ENCODE results near the gene TMPRSS5.
"Not testable (repeated sequence)": the region's sequence is repeated elsewhere in the genome, so short reads cannot be mapped to it uniquely, and the experiment has no call there.

The TMPRSS5 gene

DNA sequence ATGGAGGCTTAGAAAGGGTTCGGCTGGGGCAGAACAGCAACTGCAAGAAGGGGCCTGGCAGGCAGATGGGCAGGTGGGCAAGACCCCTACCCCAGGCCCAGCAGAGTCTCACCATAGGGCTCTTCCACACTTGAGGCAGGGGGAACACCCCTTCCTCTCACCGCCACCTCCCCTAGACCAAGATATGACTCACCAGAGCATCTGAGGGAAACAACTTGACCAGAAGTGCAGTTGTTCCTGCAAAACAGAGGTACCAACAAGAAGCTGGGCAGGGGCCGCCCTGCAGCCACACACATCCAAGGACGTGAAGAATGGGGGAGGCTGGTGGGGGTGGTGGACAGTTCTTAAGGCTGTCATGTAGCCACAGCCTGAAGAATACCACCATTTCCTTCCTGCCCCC lies 10.9 kb downstream of the TMPRSS5 start:
- DNase-seq = no peak

DNA sequence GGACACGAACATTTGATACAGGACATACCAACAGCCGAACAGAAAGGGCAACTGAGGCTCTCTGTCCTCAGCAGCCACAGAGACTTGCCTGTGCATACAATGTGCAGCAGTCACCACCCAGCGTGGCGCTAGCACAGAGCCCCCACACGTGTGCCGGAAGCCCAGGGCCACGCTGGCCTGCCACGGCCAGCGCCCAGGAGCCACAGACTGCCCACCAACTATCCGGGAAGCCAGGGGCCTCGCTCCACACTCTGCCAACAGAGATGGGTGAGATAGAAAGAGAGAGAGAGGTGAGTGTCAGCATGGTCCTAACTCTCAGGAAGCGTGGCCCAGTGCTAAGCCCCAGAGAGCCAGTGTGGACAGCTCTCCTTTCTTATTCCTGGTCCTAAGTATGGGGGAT lies 11.7 kb downstream of the TMPRSS5 start:
- no peak for DNase-seq

DNA sequence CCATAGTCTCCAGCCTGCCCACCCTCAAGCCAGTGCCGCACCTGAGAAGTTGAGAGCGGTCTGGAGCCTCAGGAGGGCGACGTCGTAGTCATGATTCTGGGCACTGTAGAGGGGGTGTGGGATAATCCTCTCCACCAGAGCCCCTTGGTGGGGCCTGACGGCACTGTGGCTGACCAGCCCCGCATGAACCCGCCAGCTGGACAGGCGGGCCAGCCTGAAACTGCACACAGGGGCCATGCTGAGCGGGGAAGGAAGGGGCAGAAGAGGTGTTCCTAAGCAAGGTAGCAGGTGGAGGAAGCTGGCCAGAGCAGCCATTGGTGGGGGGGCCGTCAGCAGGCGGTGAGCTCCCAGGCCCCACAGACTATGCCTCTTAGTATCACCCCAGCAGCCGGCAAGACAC lies 13.1 kb downstream of the TMPRSS5 start:
- DNase-seq = no peak

DNA sequence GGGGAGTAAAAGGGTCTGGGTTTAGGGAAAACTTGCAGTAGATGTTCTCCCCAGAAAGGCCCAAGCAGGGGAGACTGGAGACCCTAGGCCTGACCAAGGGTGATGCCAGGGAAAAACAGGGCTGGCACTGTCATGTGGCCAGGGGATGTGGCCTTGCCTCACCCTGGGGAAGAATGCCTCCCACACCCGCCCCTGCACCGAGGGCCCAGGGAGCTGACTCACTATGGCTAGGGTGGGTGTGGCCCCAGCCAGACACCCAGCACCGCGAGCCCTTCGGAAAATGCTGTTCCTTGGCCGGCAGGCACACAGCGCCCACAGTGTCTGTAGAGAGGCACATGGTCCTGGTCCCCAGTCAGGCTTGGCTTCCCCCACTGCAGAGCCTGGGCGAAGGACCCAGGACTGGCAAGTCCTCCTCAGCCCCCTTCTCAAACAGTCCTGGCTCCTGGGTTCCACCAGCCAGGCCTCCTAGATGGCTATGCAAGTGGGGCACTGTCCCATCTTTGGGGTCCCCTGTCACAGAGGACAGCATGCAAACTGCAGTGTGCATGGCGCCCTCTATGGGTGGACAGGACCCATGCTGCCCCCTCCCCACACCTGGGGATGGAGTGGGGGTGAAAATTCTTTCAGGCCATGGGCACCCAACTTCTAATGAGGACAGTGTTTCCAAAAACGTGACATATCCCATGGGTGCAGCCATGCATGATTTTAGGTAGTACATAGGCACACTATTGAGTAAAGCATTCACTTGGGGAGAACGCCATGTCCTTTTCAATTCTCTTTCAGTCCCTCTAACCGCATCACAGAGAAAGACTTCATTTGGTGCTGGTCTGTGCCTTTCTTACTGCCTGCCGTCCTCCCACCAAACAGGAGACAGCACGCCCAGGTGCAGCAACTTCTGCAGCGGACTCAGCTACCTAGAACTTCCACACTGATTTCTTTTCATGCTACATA lies 15.2 kb downstream of the TMPRSS5 start:
- no peak for DNase-seq

DNA sequence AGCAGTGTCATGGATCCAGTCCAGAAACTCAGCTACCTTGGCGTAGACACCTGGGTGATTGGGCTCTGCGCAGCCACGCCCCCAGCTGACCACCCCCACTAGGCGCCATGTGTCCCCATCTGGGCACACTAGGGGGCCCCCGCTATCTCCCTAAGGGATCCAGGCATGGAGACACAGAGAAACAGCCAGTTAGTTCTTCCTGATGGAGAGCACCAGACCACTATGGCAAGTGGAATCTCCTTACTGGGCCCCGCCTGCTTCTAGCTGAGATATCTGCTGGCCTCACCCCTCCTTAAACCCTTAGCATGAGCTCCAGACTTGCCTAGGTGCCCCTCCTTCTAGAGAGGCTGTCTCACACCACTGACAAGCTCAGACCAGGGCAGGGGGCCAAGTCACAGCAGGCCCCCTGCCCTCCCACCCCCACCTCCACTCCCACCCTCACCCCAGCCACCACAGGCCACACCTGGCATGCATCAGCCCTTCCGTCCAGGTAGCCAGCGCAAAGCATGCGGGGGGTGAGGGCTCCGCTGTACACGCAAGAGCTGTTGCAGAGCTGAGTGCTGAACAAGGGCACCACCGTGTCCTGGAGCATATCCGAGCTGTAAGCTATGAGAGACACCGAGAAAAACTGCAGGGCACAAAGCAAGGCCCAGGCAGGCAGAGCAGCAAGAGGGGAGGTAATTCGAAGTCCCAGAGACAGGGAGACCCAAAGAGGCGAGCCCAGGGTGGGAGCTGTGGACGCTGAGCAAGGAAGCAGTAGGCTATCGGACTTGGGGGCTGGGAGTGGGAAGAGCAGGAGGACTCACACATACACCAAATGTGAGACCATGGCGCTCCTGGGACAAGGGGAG lies 16.1 kb downstream of the TMPRSS5 start:
- no peak for DNase-seq

DNA sequence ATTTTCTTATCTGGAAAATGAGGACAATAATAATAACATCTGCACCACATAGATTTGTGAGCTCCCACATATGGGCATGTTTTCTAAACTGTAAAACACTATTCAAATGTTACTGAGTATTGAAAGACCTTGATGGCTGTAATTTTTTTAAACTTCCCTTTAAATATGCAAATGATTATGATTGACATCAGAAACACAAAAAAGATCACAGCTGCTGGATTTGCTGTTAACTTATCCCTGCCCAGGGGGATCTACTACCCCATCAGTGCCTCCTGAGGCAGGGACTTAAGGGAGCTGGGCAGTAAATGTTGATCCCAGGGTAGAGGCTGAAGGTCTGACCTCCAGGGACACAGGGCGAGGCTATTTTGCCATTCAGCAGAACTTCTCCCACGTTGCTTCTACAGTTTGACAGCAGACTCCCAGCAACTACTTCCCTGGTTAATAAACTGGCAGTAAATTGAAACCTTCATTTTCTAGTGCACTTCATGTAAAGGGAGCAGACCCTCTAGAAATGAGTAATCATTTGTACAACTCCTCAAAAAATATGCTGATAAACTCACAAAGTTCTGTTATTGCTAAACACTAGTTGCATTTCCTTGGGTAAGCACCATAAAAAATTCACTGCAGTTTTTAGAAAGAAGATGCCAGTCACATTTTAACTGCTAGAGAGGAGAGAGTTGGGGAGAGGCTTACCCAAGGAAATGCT lies 20.3 kb downstream of the TMPRSS5 start:
- no peak for DNase-seq

DNA sequence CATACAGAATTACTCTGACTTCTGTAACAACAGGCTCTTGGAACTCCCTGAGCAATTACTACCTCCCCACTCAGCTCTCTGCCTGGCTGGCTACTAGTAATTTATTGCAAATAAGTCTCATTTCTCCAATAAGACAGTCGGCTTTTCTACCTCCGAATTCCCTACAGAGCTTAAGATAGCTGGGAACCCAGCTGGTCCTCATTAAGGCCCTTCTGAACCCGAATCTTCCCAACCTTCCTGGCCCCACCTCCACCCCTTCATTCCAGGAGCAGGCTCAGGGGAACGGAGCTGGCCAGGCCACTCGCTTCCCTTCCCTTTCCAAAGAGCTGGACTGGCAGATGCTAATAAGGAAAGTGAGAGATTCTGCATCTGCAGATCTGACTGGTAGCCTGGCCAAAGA lies 21.6 kb downstream of the TMPRSS5 start:
- no peak for DNase-seq

DNA sequence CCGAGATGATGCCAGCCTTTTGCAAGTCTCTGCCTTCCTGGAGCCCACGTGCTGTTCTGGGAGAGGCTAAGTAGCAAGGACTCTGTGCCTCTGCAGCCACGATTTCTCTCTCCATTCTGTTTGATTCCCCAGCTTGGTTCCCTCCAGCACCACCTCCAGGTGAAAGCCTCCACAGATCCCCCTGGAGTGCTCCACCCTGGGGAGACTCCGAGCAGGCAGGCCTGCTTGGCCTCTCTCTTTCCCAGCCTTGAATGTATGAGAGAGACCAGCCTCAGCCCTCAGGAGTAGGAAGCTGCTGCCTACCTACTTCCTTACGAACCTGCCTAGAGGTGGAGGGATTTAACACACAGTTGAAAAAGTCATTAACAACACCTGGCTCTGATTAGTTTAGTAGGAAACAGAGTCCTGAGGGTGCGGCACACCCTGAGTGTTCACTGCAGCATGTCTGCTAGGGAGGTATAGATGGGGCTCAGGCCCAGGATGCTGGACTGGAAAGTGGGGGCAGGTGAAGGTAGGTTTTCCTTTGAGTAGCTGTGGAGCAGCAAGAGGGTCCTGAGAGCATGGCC lies 22.5 kb downstream of the TMPRSS5 start:
- no peak for DNase-seq

DNA sequence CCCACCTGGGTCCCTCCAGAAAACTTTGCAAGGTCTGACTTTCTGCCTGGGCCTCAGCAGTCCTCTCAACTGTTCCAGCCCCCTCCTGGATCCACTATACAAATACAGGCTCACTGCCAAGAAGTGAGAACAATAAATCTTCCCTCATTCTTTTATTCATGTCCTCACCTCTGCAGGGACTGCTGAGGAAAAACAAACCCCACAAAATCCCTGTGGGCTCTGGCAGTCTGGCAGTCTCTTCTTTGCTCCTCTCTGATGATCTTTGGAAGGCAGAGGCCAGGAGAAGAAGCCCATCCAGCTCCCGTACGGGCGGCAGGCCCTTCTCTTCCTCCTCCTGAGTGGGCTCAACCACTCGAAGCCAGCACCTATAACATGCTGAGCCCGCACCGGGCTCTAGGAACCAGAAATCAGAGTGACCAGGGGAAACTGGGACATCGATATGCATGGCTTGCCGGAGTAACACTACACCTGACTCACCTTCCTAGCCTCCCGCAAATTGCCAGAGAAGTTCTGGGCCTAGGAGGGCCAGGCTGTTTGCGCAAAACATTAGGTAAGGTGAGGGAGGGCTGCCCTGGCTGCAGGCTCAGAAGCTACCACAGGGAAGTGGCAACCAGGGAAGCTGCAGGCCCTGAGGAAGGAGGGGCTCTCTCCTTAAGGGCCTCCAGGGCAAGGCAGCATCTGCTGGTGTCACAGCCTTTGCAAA lies 24.2 kb downstream of the TMPRSS5 start:
- DNase-seq = no peak

DNA sequence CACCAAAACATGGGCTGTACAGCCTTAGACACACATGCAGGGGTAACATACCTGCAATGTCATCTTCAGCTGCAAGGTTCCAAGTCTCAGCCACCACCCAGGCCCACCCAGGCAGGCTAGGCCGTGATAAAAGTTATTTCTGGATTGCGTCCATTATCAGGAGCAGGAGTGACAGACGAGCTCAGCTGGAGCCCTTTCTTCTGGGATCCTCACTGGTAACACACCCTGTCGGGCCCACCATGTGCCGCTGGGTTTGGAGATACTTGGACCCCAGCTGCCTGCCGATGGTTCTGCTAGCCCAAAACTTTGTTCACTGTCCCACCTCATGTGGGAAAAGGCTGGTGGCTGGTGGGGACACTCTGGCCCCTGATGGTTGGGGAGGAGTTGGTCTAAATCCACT lies 24.8 kb downstream of the TMPRSS5 start:
- no peak for DNase-seq

DNA sequence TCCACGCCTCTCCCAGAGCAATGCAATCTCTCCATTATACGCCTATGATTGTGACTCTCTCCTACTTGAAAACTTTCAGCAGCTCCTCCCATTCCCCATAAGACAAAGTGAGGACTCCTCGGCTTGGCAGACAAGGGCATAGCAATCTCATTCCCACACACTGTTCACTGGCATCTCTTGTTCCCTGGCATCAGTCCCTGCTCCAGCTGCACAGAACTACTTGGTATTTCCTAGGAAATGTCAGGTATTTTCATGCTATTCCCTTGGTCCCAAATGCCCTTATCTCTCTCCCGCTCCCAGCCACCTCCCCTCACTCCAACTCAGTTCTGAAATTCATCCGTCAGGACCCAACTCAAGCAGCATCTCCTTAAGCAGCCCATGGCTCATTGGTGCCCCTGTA lies 28.4 kb downstream of the TMPRSS5 start:
- no peak for DNase-seq

DNA sequence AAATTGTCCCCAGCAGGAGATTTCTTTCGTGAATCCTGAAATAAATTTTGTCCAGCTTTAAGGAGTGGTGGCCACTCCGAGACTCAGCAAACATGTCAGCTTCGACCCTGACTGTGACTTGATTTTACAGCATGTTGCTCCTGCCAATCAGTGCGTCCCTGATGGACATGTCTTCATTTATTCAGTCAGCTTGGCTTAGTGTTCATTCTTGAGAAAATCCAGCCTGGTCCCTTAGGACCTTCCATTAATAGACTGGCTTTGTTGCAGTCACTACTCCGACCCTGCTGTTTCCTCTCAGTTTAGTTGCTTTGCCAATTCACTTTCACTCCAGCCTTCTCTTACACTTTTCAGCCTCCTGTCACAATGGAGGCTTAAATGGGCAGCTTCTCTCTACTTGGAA lies 30.5 kb downstream of the TMPRSS5 start:
- no peak for DNase-seq

DNA sequence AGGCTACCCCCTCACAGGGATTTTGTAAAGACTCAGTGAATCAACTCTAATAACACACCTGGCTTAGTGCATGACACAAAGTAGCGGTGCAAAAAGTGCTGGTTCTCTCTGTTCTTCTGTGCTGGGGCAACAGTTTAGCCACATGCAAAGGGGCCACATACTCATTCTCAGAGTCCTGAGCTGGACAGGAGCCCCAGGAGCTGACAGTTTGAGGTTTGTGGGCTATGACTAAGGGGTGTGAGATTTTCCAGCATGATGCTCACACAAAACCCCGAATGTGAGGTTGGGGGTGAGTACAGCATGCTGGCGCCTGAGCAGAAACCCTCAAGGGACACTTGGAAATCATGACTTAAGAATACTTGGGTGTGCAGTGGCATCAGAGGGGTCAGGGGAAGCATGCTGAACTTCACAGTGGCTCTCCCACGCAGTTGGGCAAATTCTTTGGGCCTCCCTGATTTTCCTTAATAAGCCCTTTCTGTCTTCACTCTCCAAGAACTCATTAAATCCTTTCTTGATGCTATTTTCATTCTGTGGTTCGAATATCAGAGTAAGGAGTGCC lies 31.0 kb downstream of the TMPRSS5 start:
- no peak for DNase-seq

DNA sequence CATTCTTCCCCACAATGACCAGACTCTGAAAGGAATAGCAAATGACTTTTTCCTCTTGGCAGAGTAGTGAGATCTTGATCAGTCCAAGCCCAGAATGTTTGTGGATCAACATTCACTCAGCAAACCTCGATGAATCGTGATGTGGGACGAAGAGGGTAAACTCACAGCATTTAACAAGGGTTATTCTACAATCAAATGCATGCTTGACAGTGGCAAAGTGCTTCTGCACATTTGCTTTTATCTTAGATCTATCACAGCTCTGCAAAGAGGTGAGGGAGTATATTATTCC lies 31.8 kb downstream of the TMPRSS5 start:
- DNase-seq = no peak

DNA sequence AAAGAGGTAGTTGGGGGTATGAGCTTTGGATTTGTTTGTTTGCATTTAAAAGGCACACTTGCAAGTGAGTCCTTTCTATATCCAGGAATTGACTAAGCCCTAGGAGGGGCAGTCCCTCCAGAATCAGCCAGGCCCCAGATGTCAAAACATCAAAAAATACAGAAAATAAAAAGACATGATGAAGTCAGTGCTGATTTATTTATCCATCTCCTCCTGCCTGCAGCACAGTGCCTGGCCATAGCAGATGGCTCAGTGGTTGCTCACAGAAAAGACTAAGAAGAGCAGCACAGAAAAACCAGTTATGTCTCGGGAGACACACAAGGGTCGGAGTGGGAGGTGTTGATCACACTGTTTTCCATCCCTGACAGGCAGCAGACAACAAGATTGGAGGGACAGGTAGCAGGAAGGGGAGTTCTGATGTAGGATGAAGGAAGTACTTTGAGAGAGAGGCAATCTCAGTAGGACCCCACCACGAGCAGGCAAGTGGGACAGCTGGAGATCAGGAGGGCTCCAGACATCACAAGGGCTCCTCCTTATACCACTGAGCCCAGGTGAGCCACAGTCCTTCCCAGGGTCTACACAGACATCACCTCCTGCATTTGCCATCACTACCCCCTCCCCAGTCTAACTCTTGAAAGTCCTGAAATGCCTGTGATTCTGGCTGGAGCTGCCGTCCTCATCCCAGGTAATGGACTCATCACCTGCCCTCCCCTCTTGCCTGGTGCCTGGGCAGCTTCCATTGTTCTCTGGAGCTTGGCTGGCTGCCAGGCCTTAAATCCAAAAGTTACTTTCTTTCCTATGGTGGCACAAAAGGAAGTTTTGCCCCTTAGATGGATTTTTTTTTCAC lies 32.3 kb downstream of the TMPRSS5 start:
- DNase-seq = no peak

DNA sequence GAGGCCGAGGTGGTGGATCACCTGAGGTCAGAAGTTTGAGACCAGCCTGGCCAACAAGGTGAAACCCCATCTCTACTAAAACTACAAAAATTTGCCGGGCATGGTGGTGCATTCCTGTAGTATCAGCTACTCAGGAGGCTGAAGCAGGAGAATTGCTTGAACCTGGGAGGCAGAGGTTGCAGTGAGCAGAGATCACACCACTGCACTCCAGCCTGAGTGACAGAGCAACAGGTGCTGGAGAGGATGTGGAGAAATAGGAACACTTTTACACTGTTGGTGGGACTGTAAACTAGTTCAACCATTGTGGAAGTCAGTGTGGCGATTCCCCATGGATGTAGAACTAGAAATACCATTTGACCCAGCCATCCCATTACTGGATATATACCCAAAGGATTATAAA lies 34.2 kb downstream of the TMPRSS5 start:
- not testable (repeated sequence) for DNase-seq

DNA sequence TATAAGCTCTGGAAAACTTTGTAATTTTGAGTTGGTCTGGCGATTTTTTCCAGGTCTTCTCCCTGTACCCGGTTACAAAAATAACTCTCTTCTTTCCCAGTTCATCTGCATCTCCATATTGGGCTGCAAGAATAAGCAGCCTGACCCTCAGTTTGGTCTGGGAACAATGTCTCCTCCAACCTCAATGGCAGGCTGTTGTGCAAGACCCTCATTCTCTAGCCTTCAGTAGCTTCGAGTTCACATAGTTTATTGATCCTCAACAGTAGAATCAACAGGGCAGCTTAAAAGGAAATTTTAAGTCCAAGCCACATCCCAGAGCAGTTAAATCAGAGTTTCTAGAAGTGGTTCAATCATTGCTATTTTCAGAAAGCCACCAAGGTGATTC lies 35.3 kb downstream of the TMPRSS5 start:
- no peak for DNase-seq

DNA sequence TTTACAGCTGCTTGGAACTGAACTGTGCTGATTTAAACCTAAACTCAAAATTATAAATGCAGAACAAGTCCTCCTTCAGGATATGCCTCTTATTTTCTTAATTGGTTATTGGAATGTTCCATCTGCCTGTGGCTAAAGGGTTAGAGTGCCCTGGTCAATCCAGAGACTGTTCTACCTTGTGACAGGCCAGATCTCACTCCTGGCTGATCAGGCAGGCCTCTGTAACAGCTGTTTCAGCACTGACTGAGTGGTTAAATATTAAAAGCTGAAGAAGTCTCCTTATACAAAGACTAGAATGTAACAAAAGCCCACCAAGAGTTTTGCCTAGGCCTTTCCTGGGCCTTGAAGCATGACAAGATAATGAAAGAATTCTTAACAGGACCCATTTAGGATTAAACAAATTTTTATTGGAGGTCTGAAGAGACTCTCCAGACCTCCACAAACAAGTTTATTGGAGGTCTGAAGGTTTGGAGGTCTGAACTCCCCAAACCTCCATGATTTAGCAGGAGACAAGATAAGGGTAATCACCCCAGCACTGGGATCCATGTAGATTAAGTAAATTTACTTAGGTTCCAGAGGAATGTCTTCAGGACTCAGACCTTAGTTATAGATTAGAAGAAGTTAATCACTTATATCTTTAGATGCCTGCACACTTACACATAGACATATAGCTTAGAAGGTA lies 35.8 kb downstream of the TMPRSS5 start:
- no peak for DNase-seq

DNA sequence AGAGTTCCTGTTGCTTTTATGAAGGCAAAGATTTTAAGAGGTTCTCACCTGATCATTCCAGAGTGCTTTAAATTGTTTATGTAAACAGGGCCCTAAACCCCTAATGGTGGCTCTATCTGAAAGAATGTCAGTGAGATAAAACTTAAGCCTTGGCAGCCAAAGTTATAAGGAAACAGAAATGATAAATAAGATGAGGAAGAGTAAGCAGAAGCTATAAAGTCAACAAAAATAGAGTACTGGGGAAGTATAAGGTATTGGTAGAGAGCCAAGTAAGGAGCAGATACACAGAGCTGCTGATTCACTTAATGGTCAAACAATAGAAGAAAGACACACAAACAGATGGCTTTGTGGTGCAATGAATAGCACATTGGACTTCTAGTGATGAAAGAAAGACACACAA lies 37.9 kb downstream of the TMPRSS5 start:
- DNase-seq = no peak

DNA sequence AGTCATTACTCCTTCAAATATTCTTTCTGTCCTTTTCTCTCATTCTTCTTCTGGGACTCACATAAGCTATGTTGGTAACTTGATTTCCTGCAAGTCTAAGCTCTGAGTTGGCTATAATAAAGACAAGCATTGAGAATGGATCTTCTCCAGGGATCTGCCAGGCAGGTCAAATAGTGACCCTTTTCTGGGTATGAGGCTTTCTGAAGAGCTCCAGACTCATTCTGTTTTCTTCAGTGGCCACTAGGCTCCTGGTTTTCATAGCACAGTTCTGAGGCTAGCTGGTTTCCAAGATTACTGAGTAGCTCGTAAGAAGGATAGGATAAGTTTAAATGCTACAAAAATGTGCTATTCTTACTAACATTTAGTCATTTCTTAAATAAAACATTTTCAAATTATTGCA lies 38.3 kb downstream of the TMPRSS5 start:
- no peak for DNase-seq

DNA sequence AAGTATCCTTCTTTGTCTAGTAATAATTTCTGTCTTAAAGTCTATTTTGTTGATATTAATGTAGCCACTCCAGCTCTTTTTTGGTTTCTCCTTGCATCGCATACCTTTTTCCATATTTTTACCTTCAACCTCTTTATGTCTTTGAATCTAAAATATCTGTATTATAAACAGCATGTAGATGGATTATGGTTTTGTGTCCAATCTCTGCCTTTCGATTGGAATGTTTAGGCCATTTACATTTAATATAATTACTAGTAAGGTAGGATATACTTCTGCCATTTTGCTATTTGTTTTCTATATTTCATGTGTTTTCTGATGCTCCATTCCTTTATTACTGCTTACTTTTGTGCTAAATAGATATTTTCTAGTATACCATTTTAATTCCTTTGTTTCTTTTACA lies 39.5 kb downstream of the TMPRSS5 start:
- no peak for DNase-seq

Measured in NCI-H2029 (cell line).